Ovary (tissue), 9 donors: ENCODE results near the gene COBL. TPM values are rescaled to one million over a fixed set of nuclear protein-coding genes. Genes with fewer than 3 reads are reported as not detected.

Source experiments
- DNase-seq, 5 donors: peaks; one replicate each; pipeline ENCODE4 v3.0.0-alpha.2; 2019 to 2020
- H3K27ac ChIP-seq, 2 donors: fragments of 200-600 bp; one replicate each; pipeline versions ENCODE4 v1.5.1 to v1.8.0; 2019 to 2022
- H3K27me3 ChIP-seq: fragments of 200-600 bp; one replicate; pipeline ENCODE4 v1.8.0; 2022
- H3K36me3 ChIP-seq: fragments of 200-600 bp; sonication (generic); one replicate; pipeline ENCODE4 v1.5.1; 2019
- H3K4me1 ChIP-seq: one replicate; pipeline ENCODE4 v1.8.1; 2013; ENCODE audit warnings: mild to moderate bottlenecking, moderate library complexity; ENCODE audit not compliant: insufficient read depth
- H3K4me3 ChIP-seq: fragments of 200-600 bp; sonication (generic); one replicate; pipeline ENCODE4 v1.5.1; 2017
- H3K9me3 ChIP-seq, 2 donors: fragments of 200-600 bp in 1 of 2; sonication (generic) in 1 of 2; one replicate each; pipeline versions ENCODE4 v1.5.1 to v1.8.1; 2013 to 2019; ENCODE audit warnings: mild to moderate bottlenecking in 1 of 2, moderate library complexity in 1 of 2
- EP300 ChIP-seq: sonication (generic); formaldehyde crosslinking; IDR thresholded peaks from one replicate; pipeline ENCODE4 v1.6.1; 2017; ENCODE audit warnings: antibody characterized with exemption
- POLR2A ChIP-seq: fragments of 450-650 bp; IDR thresholded peaks from one replicate; pipeline ENCODE4 v1.6.1; 2017; ENCODE audit warnings: antibody characterized with exemption, mild to moderate bottlenecking, moderate library complexity
- WGBS, 3 donors: extraction: QIAGEN DNeasy Blood & Tissue Kit in 1 of 3; methylation state at CpG; one replicate each; pipeline versions ENCODE4 v1.1.5 to v1.1.7; 2013 to 2017; 5-methylcytosine and 5-hydroxymethylcytosine counted together
- intact Hi-C, 4 donors: fragments of 100-400 bp; cut with DNase I; formaldehyde crosslinking; loops; one replicate each; pipeline versions ENCODE4 v1.11.0 to v1.15.1; 2022 to 2023
- polyA plus RNA-seq, 2 donors: library from polyadenylated mRNA; stranded (reverse); fragments of 200-250 nt in 1 of 2; fragments of 350-450 nt in 1 of 2; fragmentation: Illumina TruSeq in 1 of 2; extraction: RNeasy Lipid Tissue Mini Kit (QIAGEN cat#74804) in 1 of 2; gene quantifications; one replicate each; pipeline ENCODE4 v1.2.3, GENCODE V29; 2013 to 2014
- total RNA-seq, 7 donors: library from RNA; depleted of rRNA in 2 of 7; stranded (reverse); fragments of >200 nt in 2 of 7; fragmentation: NEBNext Ultra II Directional in 3 of 7; extraction: Animal tissue kit (Norgen Biotek cat#: 25700) in 3 of 7; gene quantifications; one replicate each; pipeline versions ENCODE4 v1.1.0 to v1.2.4, GENCODE V29; 2016 to 2023
- TF ChIP-seq, protein P1 (sequence below), 3 donors: fragments of 450-650 bp in 2 of 3; fragments of 200-600 bp in 1 of 3; IDR thresholded peaks; one replicate each; pipeline versions ENCODE4 v1.5.1 to v1.8.0; 2016 to 2022; ENCODE audit warnings: antibody characterized with exemption in 3 of 3, mild to moderate bottlenecking in 1 of 3
- donor health status: DM: no; HTN: no; CAD: no; lungs with moderate emphysema.
- donor health status: DM: no; HTN: no; CAD: no.
- donor health status: Bipolar disorder and iron deficiency.
- donor health status: DM: yes; HTN: yes; CAD: no.
- donor health status: DM: no; HTN: no; CAD: no.
- donor health status: DM: yes; HTN: yes; CAD: no.

The COBL gene
- total and polyA plus RNA-seq, 9 donors = 0.87 to 33.4 (median 3.9) TPM

DNA sequence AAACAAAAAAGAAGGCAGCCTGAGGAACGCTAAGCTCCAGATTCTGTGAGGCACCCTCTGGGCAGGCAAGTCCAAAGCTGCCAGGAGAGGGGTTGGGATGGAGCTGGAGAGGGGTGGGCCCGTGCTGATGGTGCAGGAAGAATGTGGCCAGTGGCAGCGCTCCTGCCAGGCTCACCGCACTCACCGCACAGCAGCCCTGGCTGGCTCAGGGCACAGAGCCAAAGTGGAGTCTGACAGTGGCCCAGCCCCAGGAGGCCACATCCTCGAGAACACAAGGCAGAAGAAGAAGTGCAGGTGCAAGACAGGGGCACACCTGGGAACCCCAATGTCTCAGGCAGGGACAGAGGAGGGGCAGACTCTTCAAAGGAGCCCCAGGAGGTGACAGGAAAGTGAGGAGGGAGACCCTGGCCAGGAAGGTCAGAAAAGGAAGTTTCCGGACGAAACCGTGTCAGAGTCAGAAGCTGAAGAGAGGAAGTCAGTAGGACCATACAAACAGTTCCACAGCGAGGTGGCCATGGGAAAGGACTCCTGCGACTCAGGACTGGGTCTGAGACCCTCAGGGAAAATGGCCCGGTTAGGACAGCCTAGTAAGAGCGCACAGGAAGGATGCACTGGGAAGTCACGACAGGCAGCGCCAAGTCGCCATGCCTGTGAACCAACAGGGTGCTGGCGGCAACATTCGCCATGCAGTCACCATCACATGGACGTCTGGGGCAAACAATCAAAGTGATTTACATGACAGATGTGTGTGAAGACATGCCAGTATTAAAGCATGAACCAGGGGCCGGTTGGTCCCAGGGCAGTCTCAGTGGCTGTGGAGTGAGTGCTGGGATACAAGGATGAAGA lies 54.4 kb downstream of the COBL start:
- Histone ChIP-seq H3K4me3 (no peak overlapping the region), H3K27ac (no peak overlapping the region), H3K27me3 (no peaks in the 10 kb centered on the region), H3K9me3 (no peaks in the 10 kb centered on the region), H3K4me1 (no peaks in the 10 kb centered on the region), H3K36me3 (no peaks in the 10 kb centered on the region)
- no peak for DNase-seq
- intact Hi-C loops = no loop called here
- TF ChIP-seq, protein P1, sequence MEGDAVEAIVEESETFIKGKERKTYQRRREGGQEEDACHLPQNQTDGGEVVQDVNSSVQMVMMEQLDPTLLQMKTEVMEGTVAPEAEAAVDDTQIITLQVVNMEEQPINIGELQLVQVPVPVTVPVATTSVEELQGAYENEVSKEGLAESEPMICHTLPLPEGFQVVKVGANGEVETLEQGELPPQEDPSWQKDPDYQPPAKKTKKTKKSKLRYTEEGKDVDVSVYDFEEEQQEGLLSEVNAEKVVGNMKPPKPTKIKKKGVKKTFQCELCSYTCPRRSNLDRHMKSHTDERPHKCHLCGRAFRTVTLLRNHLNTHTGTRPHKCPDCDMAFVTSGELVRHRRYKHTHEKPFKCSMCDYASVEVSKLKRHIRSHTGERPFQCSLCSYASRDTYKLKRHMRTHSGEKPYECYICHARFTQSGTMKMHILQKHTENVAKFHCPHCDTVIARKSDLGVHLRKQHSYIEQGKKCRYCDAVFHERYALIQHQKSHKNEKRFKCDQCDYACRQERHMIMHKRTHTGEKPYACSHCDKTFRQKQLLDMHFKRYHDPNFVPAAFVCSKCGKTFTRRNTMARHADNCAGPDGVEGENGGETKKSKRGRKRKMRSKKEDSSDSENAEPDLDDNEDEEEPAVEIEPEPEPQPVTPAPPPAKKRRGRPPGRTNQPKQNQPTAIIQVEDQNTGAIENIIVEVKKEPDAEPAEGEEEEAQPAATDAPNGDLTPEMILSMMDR (IDR thresholded peaks at IDR 0.05) = no peak
- no peak for TF ChIP-seq POLR2A
- TF ChIP-seq EP300 = no peak
- 84 to 90% (median 89%) methylated on average over 20 of the region's 20 CpGs for whole genome bisulfite sequencing, 3 donors

DNA sequence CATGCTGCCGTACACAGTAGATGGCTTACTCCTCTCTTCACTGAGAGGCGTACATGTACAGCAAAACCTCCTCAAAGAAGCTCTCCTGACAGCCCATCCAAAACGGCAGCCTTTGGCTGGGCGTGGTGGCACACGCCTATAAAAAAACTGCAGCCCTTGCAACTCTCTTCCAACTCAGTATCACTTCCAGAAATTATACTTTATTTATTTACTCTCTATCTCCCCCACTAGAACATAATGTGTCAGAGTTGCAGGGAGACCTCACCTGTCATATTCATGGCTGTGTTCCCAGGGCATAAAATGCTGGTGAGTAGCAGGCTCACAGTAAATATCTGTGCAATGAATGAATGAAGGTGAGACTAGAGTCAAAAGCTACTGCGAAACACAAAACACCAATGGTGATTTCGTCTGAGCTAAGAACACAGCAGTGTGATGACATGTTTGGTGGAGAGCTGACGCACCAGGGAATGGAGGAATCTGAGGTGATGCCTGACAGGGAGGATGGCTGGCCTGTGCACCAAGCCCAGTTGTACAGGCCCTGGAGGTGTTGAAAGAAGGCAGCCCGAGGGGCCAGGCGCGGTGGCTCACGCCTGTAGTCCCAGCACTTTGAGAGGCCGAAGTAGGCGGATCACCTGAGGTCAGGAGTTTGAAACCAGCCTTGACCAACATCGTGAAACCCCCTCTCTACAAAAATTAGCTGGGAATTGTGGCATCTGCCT lies 55.3 kb downstream of the COBL start:
- H3K27me3 ChIP-seq = no peaks in the 10 kb centered on the region
- no peaks in the 10 kb centered on the region for H3K36me3 ChIP-seq
- intact Hi-C loops = no loop called here
- no peak overlapping the region for H3K27ac ChIP-seq
- H3K4me1 ChIP-seq = no peaks in the 10 kb centered on the region
- WGBS, 3 donors = 82 to 88% (median 85%) methylated on average over 15 of the region's 15 CpGs
- no peak for DNase-seq
- no peak for TF ChIP-seq POLR2A
- TF ChIP-seq, protein P1 (IDR thresholded peaks at IDR 0.05) = no peak
- no peak for TF ChIP-seq EP300
- H3K4me3 ChIP-seq = no peak overlapping the region
- H3K9me3 ChIP-seq = no peaks in the 10 kb centered on the region

DNA sequence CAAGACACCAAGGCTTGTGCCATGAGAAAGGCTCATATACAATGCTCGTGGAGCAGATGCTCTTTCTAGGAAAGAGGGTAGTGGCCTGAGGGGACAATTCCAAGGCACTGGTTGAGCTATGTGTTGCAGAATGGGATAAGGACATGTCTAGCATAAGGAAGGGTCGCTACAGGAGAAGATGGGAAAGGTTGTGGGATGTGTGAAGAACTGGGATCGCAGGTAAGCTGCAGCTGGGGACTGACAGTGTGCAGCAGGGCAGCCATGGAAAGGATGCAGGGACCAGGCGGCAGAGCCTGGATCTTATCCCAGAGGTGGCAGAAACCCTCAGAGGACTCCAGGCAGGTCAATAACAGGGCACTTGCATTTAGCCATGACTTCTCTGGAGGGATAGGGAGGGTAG lies 56.1 kb downstream of the COBL start:
- Histone ChIP-seq H3K36me3 (no peaks in the 10 kb centered on the region), H3K4me1 (no peaks in the 10 kb centered on the region), H3K4me3 (no peak overlapping the region), H3K9me3 (no peaks in the 10 kb centered on the region), H3K27ac (no peak overlapping the region), H3K27me3 (no peaks in the 10 kb centered on the region)
- no peak for TF ChIP-seq EP300
- TF ChIP-seq, protein P1 (IDR thresholded peaks at IDR 0.05) = no peak
- TF ChIP-seq POLR2A = no peak
- 90 to 97% (median 92%) methylated on average over 4 of the region's 4 CpGs for WGBS, 3 donors
- DNase-seq = no peak
- intact Hi-C loops = no loop called here

DNA sequence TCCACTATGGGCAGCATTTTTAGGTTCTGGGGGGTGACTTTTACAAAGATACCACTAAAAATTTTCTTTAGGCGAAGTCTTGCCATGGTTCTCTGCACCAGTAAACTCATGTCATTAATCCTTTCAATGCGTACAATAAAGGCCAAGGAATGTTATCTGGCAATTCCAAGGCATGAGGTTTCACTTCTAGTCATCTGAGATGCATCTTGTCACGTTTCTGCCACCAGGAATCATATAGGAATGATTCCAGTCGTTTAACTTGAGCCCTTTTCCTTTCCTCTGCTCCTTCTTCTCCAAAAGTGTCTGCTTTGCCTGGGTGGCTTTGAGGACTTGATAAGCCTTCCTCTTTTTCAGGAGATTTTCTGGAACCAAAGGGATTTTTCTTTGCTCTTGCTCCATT lies 56.8 kb downstream of the COBL start:
- Histone ChIP-seq H3K27ac (no peak overlapping the region), H3K36me3 (no peaks in the 10 kb centered on the region), H3K4me3 (no peak overlapping the region), H3K27me3 (no peaks in the 10 kb centered on the region), H3K9me3 (no peaks in the 10 kb centered on the region), H3K4me1 (no peaks in the 10 kb centered on the region)
- DNase-seq = no peak
- 82 to 88% (median 86%) methylated on average over 4 of the region's 4 CpGs for WGBS, 3 donors
- TF ChIP-seq POLR2A = no peak
- TF ChIP-seq, protein P1 (IDR thresholded peaks at IDR 0.05) = no peak
- no peak for TF ChIP-seq EP300
- intact Hi-C loops = no loop called here
